ENCODE results near the gene SF3B2. TPM values are rescaled to one million over a fixed set of nuclear protein-coding genes. Genes with fewer than 3 reads are reported as not detected.
"Not testable (repeated sequence)": the region's sequence is repeated elsewhere in the genome, so short reads cannot be mapped to it uniquely, and the experiment has no call there.

SF3B2 gene
- total RNA-seq, 4 donors from 2014 or later = 148 to 216 (median 156) TPM

DNA sequence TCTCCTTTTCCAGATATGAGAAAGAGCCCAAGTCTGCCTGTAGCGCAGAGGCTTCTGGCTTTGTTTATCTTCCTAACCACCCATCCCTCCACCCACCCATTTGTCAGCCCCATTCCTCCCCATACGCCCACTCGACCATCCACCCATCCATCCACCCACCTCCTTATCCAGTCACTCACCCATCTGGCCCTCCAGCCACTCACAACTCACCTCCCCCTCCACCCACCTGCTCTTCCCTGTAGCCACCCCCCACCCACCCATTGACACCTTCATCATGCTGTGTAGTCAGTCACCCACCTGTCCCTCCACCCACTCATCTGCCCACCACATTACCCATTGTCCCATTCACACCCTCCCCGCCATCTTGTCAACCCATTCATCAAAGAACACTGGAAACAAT lies 34.8 kb upstream of the SF3B2 start:
- DNase-seq (ENCODE audit: low spot score in 2 of 2) = no peak
- TF ChIP-seq POLR2A (IDR thresholded peaks at IDR 0.05) (no peak), CTCF (IDR thresholded peaks at IDR 0.05) (no peak)
- H3K4me3 ChIP-seq = no peak overlapping the region
- 82 to 84% methylated on average over 4 of the region's 4 CpGs for WGBS, 2 donors
- H3K4me1 ChIP-seq = peaks cover 0 to 8% (median 1%) of the 10 kb centered on the region in 4 donors
- H3K27ac ChIP-seq = no peak overlapping the region
- no peaks in the 10 kb centered on the region for H3K36me3 ChIP-seq
- H3K27me3 ChIP-seq = peaks cover 0 to 15% of the 10 kb centered on the region in 2 donors
- no peaks in the 10 kb centered on the region for H3K9me3 ChIP-seq

- Histone ChIP-seq H3K27ac (no peak overlapping the region), H3K27me3 (no peaks in the 10 kb centered on the region)
Measured at GRCh38 chr11:66020212-66020611, 32.0 kb upstream of the SF3B2 start.

GRCh38 chr11:66020618-66021357 lies 31.4 kb upstream of the SF3B2 start:
- no peaks in the 10 kb centered on the region for H3K36me3 ChIP-seq
- no peak overlapping the region for H3K27ac ChIP-seq
- no peak overlapping the region for H3K4me3 ChIP-seq
- no peaks in the 10 kb centered on the region for H3K9me3 ChIP-seq
- no peak for TF ChIP-seq CTCF (IDR thresholded peaks at IDR 0.05)
- DNase-seq (ENCODE audit: low spot score in 2 of 2) = no peak
- H3K27me3 ChIP-seq = no peaks in the 10 kb centered on the region
- H3K4me1 ChIP-seq = peaks cover 0 to 13% (median 1%) of the 10 kb centered on the region in 4 donors
- WGBS, 2 donors = 76 to 83% methylated on average over 22 to 23 of the region's 25 CpGs

More at GRCh38 chr11:66020212-66020611, 32.0 kb upstream of the SF3B2 start:
- H3K4me3 ChIP-seq = no peak overlapping the region
- no peak for DNase-seq (ENCODE audit: low spot score in 2 of 2)
- TF ChIP-seq CTCF (IDR thresholded peaks at IDR 0.05) (no peak), EP300 (IDR thresholded peaks at IDR 0.05) (no peak), POLR2A (IDR thresholded peaks at IDR 0.05) (no peak)
- H3K36me3 ChIP-seq = no peaks in the 10 kb centered on the region
- no peaks in the 10 kb centered on the region for H3K9me3 ChIP-seq
- 72 to 74% methylated on average over 8 of the region's 8 CpGs for WGBS, 2 donors
- H3K4me1 ChIP-seq = peaks cover 0 to 13% (median 1%) of the 10 kb centered on the region in 4 donors

- peak; percentile 49 to 69 for DNase-seq (ENCODE audit: low spot score in 2 of 2)
- H3K36me3 ChIP-seq = no peaks in the 10 kb centered on the region
- H3K4me3 ChIP-seq = no peak overlapping the region
- peaks cover 0 to 13% (median 1%) of the 10 kb centered on the region in 4 donors for H3K4me1 ChIP-seq
- H3K27me3 ChIP-seq = no peaks in the 10 kb centered on the region
- H3K9me3 ChIP-seq = no peaks in the 10 kb centered on the region
- 19 to 24% methylated on average over 42 to 45 of the region's 46 CpGs for WGBS, 2 donors
- H3K27ac ChIP-seq = no peak overlapping the region
- TF ChIP-seq EP300 (IDR thresholded peaks at IDR 0.05) = no peak
- peak; percentile 90 to 95 (median 91) for TF ChIP-seq CTCF (IDR thresholded peaks at IDR 0.05)
- TF ChIP-seq POLR2A (IDR thresholded peaks at IDR 0.05) = no peak
Measured at GRCh38 chr11:66022401-66023185, 29.6 kb upstream of the SF3B2 start.

- 87 to 92% methylated on average over 5 of the region's 5 CpGs for WGBS, 2 donors
- not testable (repeated sequence) for H3K27ac ChIP-seq; H3K4me3 ChIP-seq; DNase-seq (ENCODE audit: low spot score in 2 of 2); H3K9me3 ChIP-seq; H3K36me3 ChIP-seq; H3K27me3 ChIP-seq
- H3K4me1 ChIP-seq = peaks cover 0 to 13% (median 1%) of the 10 kb centered on the region in 4 donors
Measured at GRCh38 chr11:66023186-66023440, 29.1 kb upstream of the SF3B2 start.

Measured in tibial nerve (tissue), 4 donors.